Astrocyte (in vitro differentiated cells and primary cell): ENCODE measurements around the gene EPB41L1.
A peak's percentile ranks its signal among the peaks of the same experiment; 100 is the strongest.

Experiments used
- CTCF ChIP-seq: IDR thresholded peaks from 2 replicates; pipeline ENCODE4 v1.5.1; 2011; ENCODE audit warnings: low read depth, mild to moderate bottlenecking, inconsistent platforms, low read length, moderate library complexity; ENCODE audit not compliant: insufficient read depth
- EZH2 ChIP-seq: IDR thresholded peaks from 2 replicates; pipeline ENCODE4 v1.6.1; 2012; ENCODE audit warnings: mild to moderate bottlenecking, low read length, inconsistent platforms; ENCODE audit not compliant: insufficient read depth

DNA sequence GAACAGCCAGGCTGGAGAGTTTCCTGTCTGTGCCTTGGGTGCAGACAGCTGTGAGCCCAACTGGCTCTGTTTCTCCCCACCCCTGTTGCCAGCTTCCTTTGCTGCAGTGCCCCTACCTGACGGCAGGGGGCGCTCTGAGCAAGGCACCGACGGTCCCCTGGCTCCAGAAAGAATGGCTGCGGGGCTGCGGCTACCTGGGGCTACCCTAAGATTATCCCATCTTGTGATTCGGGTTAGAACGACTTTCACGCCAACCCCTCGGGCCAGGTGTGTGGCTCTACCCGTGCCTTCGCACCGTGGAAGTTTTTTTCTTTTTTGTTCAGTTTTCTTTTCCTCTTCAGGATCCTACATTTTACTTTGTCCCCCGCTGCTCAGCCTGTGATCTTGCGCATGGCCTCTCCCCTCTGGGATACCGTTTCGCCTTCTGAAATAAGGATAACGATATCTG lies 48.4 kb downstream of the EPB41L1 start:
- TF ChIP-seq CTCF = peak; percentile 89
- no peak for TF ChIP-seq EZH2
